SJCRH30 (cell line): ENCODE data around the gene FAM89B. TPM values are rescaled to one million over a fixed set of nuclear protein-coding genes. Genes with fewer than 3 reads are reported as not detected.

ENCODE experiments used
- DNase-seq, 2 experiments: peaks; one replicate each; pipeline ENCODE4 v3.0.0-alpha.2; 2015 to 2020
- H3K27ac ChIP-seq: fragments of 250-450 bp; sonication (Bioruptor Pico); 2 replicates; pipeline ENCODE4 v1.5.1; 2020; ENCODE audit warnings: mild to moderate bottlenecking, moderate library complexity
- H3K27me3 ChIP-seq: fragments of 250-450 bp; sonication (Bioruptor Pico); 2 replicates; pipeline ENCODE4 v1.5.1; 2020; ENCODE audit warnings: mild to moderate bottlenecking, moderate library complexity
- H3K36me3 ChIP-seq: fragments of 250-450 bp; sonication (Bioruptor Pico); 2 replicates; pipeline ENCODE4 v1.5.1; 2020; ENCODE audit warnings: mild to moderate bottlenecking, moderate library complexity
- H3K4me1 ChIP-seq: fragments of 250-450 bp; sonication (Bioruptor Pico); 2 replicates; pipeline ENCODE4 v1.5.1; 2020; ENCODE audit warnings: mild to moderate bottlenecking, moderate library complexity
- H3K4me3 ChIP-seq: fragments of 250-450 bp; sonication (Bioruptor Pico); 2 replicates; pipeline ENCODE4 v1.5.1; 2020; ENCODE audit warnings: mild to moderate bottlenecking, moderate library complexity
- H3K9me3 ChIP-seq: fragments of 250-450 bp; sonication (Bioruptor Pico); replicated peaks from 2 replicates; pipeline ENCODE4 v1.5.1; 2020; ENCODE audit warnings: mild to moderate bottlenecking, moderate library complexity
- total RNA-seq: library from RNA; depleted of rRNA; stranded (reverse); fragments of >200 nt; shearing (Covaris generic); gene quantifications from 2 replicates; pipeline ENCODE4 v1.2.3, GENCODE V29; 2014; rRNA removed

Gene FAM89B
- total RNA-seq, 1 experiment from 2014 or later: 18.3 TPM

- no peak overlapping the region for H3K4me3 ChIP-seq
- H3K4me1 ChIP-seq: no peaks in the 10 kb centered on the region
- no peak overlapping the region for H3K27ac ChIP-seq
- H3K36me3 ChIP-seq: peaks cover 20% of the 10 kb centered on the region
- no peaks in the 10 kb centered on the region for H3K27me3 ChIP-seq
- H3K9me3 ChIP-seq: no peaks in the 10 kb centered on the region
- no peak for DNase-seq
These were observed 46.4 kb downstream of the FAM89B start for GRCh38 chr11:65618763-65619162.

- no peak overlapping the region for H3K4me3 ChIP-seq
- H3K27me3 ChIP-seq: no peaks in the 10 kb centered on the region
- peaks cover 20% of the 10 kb centered on the region for H3K36me3 ChIP-seq
- no peak overlapping the region for H3K27ac ChIP-seq
- H3K9me3 ChIP-seq: no peaks in the 10 kb centered on the region
- no peaks in the 10 kb centered on the region for H3K4me1 ChIP-seq
- DNase-seq: no peak
These were observed 47.1 kb downstream of the FAM89B start for GRCh38 chr11:65619281-65619928.

DNA sequence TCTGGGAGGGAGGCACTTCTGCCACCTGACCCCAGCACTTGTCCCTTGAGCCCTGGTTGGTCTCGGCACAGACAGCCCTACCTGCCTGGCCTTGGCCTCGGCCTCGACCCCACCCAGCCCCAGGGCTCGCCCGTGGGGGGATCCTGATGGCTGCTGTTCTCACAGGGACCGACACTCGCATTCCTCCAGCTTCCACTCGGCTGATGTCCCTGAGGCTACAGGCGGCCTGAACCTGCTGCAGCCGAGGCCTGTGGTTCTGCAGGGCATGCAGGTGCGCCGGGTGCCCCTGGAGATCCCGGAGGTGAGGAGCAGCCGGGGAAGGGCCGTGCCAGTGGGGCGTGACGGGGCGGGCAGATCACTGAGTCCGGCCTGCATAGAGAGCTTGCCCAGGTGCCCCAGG is 48.3 kb downstream of the FAM89B start:
- peaks cover 20% of the 10 kb centered on the region for H3K36me3 ChIP-seq

DNA sequence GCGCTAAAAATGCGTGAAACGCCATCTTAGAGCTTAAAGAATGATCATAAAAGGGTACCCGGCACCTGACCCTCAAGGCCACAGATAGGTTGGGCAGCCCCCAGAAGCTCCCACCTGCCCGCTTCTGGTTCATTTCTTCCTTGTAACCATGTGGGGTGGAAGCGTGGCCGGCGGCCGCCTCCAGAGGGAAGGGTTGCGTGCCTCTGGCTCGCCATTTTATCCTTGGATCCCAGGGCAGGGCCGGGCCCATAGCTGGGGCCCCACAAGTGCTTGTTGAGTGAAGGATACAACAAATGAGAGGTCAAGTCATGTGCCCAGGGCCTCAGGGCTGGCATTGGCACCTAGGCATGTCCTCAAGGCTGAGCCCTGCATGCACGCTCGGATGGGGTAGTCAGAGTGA is 49.1 kb downstream of the FAM89B start:
- no peaks in the 10 kb centered on the region for H3K4me1 ChIP-seq
- no peak overlapping the region for H3K27ac ChIP-seq
- no peaks in the 10 kb centered on the region for H3K27me3 ChIP-seq
- H3K9me3 ChIP-seq: no peaks in the 10 kb centered on the region
- no peak for DNase-seq
- H3K4me3 ChIP-seq: no peak overlapping the region
- peaks cover 25% of the 10 kb centered on the region for H3K36me3 ChIP-seq

More for the DNA sequence above, 48.3 kb downstream of the FAM89B start:
- Histone ChIP-seq H3K4me1 (no peaks in the 10 kb centered on the region), H3K4me3 (no peak overlapping the region), H3K27me3 (no peaks in the 10 kb centered on the region), H3K27ac (no peak overlapping the region), H3K9me3 (no peaks in the 10 kb centered on the region)
- DNase-seq: no peak

DNA sequence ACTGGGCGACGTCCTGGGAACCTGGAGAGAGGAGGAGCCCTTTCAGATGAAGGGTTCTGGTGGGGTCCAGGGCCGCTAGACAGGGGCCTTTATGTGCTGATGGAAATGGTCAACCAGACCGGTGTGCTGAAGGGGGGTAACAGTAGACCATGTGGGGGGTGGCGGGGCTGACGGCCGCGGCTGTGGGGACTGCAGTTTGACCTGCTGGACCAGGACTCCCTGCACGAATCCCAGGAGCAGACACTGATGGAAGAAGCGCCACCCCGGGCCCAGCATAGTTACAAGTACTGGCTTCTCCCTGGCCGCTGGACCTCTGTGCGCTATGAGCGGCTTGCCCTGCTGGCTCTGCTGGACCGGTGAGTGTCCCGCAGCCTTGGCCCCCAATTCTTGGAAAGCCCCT is 49.7 kb downstream of the FAM89B start:
- no peak for DNase-seq
- H3K27ac ChIP-seq: no peak overlapping the region
- H3K9me3 ChIP-seq: no peaks in the 10 kb centered on the region
- no peak overlapping the region for H3K4me3 ChIP-seq
- no peaks in the 10 kb centered on the region for H3K27me3 ChIP-seq
- H3K36me3 ChIP-seq: peaks cover 29% of the 10 kb centered on the region
- H3K4me1 ChIP-seq: no peaks in the 10 kb centered on the region

GRCh38 chr11:65623177-65623576 is 50.8 kb downstream of the FAM89B start:
- H3K27ac ChIP-seq: no peak overlapping the region
- DNase-seq: no peak

More at GRCh38 chr11:65623177-65623576, 50.8 kb downstream of the FAM89B start:
- H3K27me3 ChIP-seq: no peaks in the 10 kb centered on the region
- no peaks in the 10 kb centered on the region for H3K4me1 ChIP-seq
- no peaks in the 10 kb centered on the region for H3K9me3 ChIP-seq
- peaks cover 35% of the 10 kb centered on the region for H3K36me3 ChIP-seq
- H3K4me3 ChIP-seq: no peak overlapping the region

Other genes with a start within 250 kb of the FAM89B start
- 33.0 and 38.0 TPM in 2 replicates for gene DPF2, start 238.7 kb upstream of the FAM89B start, total RNA-seq
- gene TIGD3, start 217.8 kb upstream of the FAM89B start, total RNA-seq: 0.53 and 0.71 TPM in 2 replicates
- 1.1 and 1.3 TPM in 2 replicates for gene SLC25A45, start 189.9 kb upstream of the FAM89B start, total RNA-seq
- 21.0 and 22.2 TPM in 2 replicates for gene FRMD8, start 185.9 kb upstream of the FAM89B start, total RNA-seq
- 6.2 and 12.8 TPM in 2 replicates for gene NEAT1, start 149.7 kb upstream of the FAM89B start, total RNA-seq
- 496 and 686 TPM in 2 replicates for gene MALAT1, start 73.5 kb upstream of the FAM89B start, total RNA-seq
- gene SCYL1, start 47.5 kb upstream of the FAM89B start, total RNA-seq: 39.1 and 41.8 TPM in 2 replicates
- gene LTBP3, start 14.2 kb upstream of the FAM89B start, total RNA-seq: 13.2 and 17.2 TPM in 2 replicates
- gene ZNRD2, start 2.1 kb upstream of the FAM89B start, total RNA-seq: 30.6 and 32.6 TPM in 2 replicates
- 16.8 and 18.5 TPM in 2 replicates for gene EHBP1L1, start 3.5 kb downstream of the FAM89B start, total RNA-seq
- 0.28 TPM in 1 of 2 replicates, not detected in the other for gene KCNK7, start 23.3 kb downstream of the FAM89B start, total RNA-seq
- 20.5 and 24.3 TPM in 2 replicates for gene MAP3K11, start 41.7 kb downstream of the FAM89B start, total RNA-seq
- gene PCNX3, start 43.2 kb downstream of the FAM89B start, total RNA-seq: 24.3 and 27.1 TPM in 2 replicates
- gene SIPA1, start 65.6 kb downstream of the FAM89B start, total RNA-seq: 2.8 and 2.9 TPM in 2 replicates
- 37.3 and 38.3 TPM in 2 replicates for gene RELA, start 90.4 kb downstream of the FAM89B start, total RNA-seq
- gene KAT5, start 139.7 kb downstream of the FAM89B start, total RNA-seq: 30.7 and 34.0 TPM in 2 replicates
- 49.3 and 50.9 TPM in 2 replicates for gene RNASEH2C, start 148.3 kb downstream of the FAM89B start, total RNA-seq
- gene AP5B1, start 208.4 kb downstream of the FAM89B start, total RNA-seq: 1.8 and 2.0 TPM in 2 replicates
- not detected in 2 replicates for gene OVOL1, start 214.5 kb downstream of the FAM89B start, total RNA-seq